A549 (cell line): ENCODE results near the gene SNCAIP.

Experiments used
- EHMT2 ChIP-seq: fragments of 200-600 bp; sonication (generic); IDR thresholded peaks from 2 replicates; pipeline ENCODE4 v1.6.1; 2016; ENCODE audit warnings: antibody characterized with exemption, low read depth, mild to moderate bottlenecking, moderate library complexity
- EP300 ChIP-seq, 2 experiments: fragments of >200 bp; sonication (Bioruptor Twin); formaldehyde crosslinking; IDR thresholded peaks; 2 replicates in 1 of 2; 3 replicates in 1 of 2; pipeline ENCODE4 v1.6.1; 2016 to 2017
- GATA3 ChIP-seq: IDR thresholded peaks from 2 replicates; pipeline ENCODE4 v1.6.1; 2012; ENCODE audit warnings: borderline replicate concordance
- POLR2A ChIP-seq: IDR thresholded peaks from 2 replicates; pipeline ENCODE4 v1.6.1; 2012; ENCODE audit warnings: mild to moderate bottlenecking, low read length
- RFX5 ChIP-seq: fragments of 450-650 bp; IDR thresholded peaks from 2 replicates; pipeline ENCODE4 v1.7.1; 2014; ENCODE audit warnings: antibody characterized with exemption, mild to moderate bottlenecking, moderate library complexity
- SREBF2 ChIP-seq: fragments of 450-650 bp; IDR thresholded peaks from 2 replicates; pipeline ENCODE4 v1.6.1; 2014; ENCODE audit warnings: mild to moderate bottlenecking, moderate library complexity
- ZFP36 ChIP-seq: fragments of 450-650 bp; IDR thresholded peaks from 2 replicates; pipeline ENCODE4 v1.6.1; 2014; ENCODE audit warnings: borderline replicate concordance; ENCODE audit not compliant: partially characterized antibody
- ZNF302 ChIP-seq: fragments of 250-450 bp; sonication (Bioruptor Pico); IDR thresholded peaks from 2 replicates; pipeline ENCODE4 v1.9.0; 2021; ENCODE audit warnings: inconsistent platforms, mild to moderate bottlenecking, moderate library complexity
- TF ChIP-seq, protein P1 (sequence below): fragments of >200 bp; sonication (Bioruptor Twin); formaldehyde crosslinking; IDR thresholded peaks from 3 replicates; pipeline ENCODE4 v1.5.1; 2016
- TF ChIP-seq, protein P2 (sequence below): IDR thresholded peaks from 2 replicates; pipeline ENCODE4 v1.6.1; 2012
- TF ChIP-seq, protein P3 (sequence below): fragments of 450-650 bp; IDR thresholded peaks from 2 replicates; pipeline ENCODE4 v1.6.1; 2014; ENCODE audit warnings: antibody characterized with exemption
- TF ChIP-seq, protein P4 (sequence below): fragments of 200-600 bp; sonication (generic); IDR thresholded peaks from 2 replicates; pipeline ENCODE4 v1.6.1; 2016; ENCODE audit warnings: antibody characterized with exemption, mild to moderate bottlenecking, moderate library complexity

DNA sequence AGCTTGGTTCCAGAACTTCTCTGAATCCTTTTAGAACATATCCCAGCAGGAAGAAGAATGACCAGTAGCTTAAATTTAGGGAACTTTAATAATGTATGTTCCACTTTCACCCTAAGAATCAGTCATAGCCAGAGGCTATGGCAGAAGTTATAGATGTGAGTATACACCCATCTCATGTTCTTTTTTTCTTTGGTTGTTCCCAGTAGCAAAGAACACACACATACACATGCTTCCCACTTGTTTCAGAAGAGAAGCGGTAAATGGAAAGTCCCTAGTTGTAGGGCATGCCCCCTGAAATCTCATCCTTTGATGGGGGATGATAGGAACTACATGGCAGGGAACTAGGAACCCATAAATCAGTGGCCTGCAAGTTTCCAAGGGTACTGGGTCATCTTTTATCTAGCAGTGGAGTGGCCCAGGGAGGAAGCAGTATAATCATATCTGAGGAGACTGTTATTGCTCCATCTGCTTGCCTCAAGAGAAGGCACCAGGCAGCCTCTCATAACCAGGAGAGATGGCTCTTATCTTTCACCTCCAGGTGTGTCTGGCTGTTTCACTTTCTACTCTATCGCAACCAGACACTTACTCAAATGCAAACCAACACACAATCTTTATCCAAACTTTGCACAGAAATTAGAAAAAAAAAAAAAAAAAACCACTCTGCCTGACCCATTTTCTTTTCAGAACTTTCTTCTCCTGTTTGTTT is 109.5 kb downstream of the SNCAIP start:
- TF ChIP-seq POLR2A (no peak), GATA3 (no peak), ZFP36 (no peak), EHMT2 (no peak), SREBF2 (no peak), EP300 (IDR thresholded peaks at IDR 0.05) (no peak), ZNF302 (CRISPR knock-in tag) (no peak), RFX5 (no peak)
- TF ChIP-seq, protein P1, sequence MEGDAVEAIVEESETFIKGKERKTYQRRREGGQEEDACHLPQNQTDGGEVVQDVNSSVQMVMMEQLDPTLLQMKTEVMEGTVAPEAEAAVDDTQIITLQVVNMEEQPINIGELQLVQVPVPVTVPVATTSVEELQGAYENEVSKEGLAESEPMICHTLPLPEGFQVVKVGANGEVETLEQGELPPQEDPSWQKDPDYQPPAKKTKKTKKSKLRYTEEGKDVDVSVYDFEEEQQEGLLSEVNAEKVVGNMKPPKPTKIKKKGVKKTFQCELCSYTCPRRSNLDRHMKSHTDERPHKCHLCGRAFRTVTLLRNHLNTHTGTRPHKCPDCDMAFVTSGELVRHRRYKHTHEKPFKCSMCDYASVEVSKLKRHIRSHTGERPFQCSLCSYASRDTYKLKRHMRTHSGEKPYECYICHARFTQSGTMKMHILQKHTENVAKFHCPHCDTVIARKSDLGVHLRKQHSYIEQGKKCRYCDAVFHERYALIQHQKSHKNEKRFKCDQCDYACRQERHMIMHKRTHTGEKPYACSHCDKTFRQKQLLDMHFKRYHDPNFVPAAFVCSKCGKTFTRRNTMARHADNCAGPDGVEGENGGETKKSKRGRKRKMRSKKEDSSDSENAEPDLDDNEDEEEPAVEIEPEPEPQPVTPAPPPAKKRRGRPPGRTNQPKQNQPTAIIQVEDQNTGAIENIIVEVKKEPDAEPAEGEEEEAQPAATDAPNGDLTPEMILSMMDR = no peak
- TF ChIP-seq, protein P2, sequence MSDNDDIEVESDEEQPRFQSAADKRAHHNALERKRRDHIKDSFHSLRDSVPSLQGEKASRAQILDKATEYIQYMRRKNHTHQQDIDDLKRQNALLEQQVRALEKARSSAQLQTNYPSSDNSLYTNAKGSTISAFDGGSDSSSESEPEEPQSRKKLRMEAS = no peak
- TF ChIP-seq, protein P3, sequence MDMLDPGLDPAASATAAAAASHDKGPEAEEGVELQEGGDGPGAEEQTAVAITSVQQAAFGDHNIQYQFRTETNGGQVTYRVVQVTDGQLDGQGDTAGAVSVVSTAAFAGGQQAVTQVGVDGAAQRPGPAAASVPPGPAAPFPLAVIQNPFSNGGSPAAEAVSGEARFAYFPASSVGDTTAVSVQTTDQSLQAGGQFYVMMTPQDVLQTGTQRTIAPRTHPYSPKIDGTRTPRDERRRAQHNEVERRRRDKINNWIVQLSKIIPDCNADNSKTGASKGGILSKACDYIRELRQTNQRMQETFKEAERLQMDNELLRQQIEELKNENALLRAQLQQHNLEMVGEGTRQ = no peak
- TF ChIP-seq, protein P4, sequence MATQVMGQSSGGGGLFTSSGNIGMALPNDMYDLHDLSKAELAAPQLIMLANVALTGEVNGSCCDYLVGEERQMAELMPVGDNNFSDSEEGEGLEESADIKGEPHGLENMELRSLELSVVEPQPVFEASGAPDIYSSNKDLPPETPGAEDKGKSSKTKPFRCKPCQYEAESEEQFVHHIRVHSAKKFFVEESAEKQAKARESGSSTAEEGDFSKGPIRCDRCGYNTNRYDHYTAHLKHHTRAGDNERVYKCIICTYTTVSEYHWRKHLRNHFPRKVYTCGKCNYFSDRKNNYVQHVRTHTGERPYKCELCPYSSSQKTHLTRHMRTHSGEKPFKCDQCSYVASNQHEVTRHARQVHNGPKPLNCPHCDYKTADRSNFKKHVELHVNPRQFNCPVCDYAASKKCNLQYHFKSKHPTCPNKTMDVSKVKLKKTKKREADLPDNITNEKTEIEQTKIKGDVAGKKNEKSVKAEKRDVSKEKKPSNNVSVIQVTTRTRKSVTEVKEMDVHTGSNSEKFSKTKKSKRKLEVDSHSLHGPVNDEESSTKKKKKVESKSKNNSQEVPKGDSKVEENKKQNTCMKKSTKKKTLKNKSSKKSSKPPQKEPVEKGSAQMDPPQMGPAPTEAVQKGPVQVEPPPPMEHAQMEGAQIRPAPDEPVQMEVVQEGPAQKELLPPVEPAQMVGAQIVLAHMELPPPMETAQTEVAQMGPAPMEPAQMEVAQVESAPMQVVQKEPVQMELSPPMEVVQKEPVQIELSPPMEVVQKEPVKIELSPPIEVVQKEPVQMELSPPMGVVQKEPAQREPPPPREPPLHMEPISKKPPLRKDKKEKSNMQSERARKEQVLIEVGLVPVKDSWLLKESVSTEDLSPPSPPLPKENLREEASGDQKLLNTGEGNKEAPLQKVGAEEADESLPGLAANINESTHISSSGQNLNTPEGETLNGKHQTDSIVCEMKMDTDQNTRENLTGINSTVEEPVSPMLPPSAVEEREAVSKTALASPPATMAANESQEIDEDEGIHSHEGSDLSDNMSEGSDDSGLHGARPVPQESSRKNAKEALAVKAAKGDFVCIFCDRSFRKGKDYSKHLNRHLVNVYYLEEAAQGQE = no peak
